ENCODE measurements around the gene ANXA2. TPM values are rescaled to one million over a fixed set of nuclear protein-coding genes. Genes with fewer than 3 reads are reported as not detected.

ANXA2 gene
- total and polyA plus RNA-seq, 10 of the 15 experiments (the other 5 are each of a cell fraction or from before 2014, with no cell fraction given) = 135 to 540 (median 281) TPM

GRCh38 chr15:60343221-60343970 lies 54.4 kb downstream of the ANXA2 start:
- no peak overlapping the region for H3K9ac ChIP-seq (ENCODE audit: control insufficient read depth, insufficient read depth, low read length)
- ATAC-seq = no peak
- no peaks in the 10 kb centered on the region for H3K79me2 ChIP-seq (ENCODE audit: control insufficient read depth, insufficient read depth, low read length)
- CTCF ChIA-PET = interaction anchor here (0.7 to 2.7 kb wide), 7 partner anchors 10 to 618 kb away, joined by 3 to 11 read pairs (median 3); no protein-coding TSS in a partner anchor
- no peak overlapping the region for H3K27ac ChIP-seq (ENCODE audit: control insufficient read depth, insufficient read depth)
- H3K36me3 ChIP-seq (ENCODE audit: control insufficient read depth in 2 of 2, insufficient read depth in 2 of 2, low read length in 1 of 2) = peaks cover 5 to 7% of the 10 kb centered on the region in 2 experiments
- intact Hi-C loops (cut with micrococcal nuclease; ENCODE audit: unreplicated experiment) (no loop called here), in situ Hi-C loops (cut with MboI) (no loop called here)
- H3K4me3 ChIP-seq = no peak overlapping the region
- H3K27me3 ChIP-seq (replicated peaks in 1 of 2; ENCODE audit: control insufficient read depth in 2 of 2, insufficient read depth in 2 of 2, low read length in 1 of 2) = no peaks in the 10 kb centered on the region
- WGBS (ENCODE audit: insufficient coverage, insufficient replicate concordance, low lambda C conversion rate, missing lambda C conversion rate) = 29% methylated on average over 5 of the region's 5 CpGs
- SMC1A ChIA-PET (ENCODE audit: uncharacterized antibody, unreplicated experiment) = interaction anchor here (1.5 kb wide), 1 partner anchor 113 kb away, joined by 3 read pairs; no protein-coding TSS in a partner anchor
- no peak for DNase-seq (ENCODE audit: low read depth, low spot score)
- POLR2A ChIA-PET = no interaction called here
- TF ChIP-seq EZH2 (IDR thresholded peaks at IDR 0.05; ENCODE audit: borderline replicate concordance, control insufficient read depth, low read depth, low read length) (no peak), CTCF (IDR thresholded peaks at IDR 0.05 in 2 of 3, conservative IDR thresholded peaks at IDR 0.05 in 1 of 3; ENCODE audit: control insufficient read depth in 2 of 3, extremely low read depth in 1 of 3, insufficient read depth in 1 of 3, low read depth in 3 of 3, low read length in 3 of 3) (no peak), MYB (IDR thresholded peaks at IDR 0.05; ENCODE audit: borderline replicate concordance, low read depth, low read length) (no peak), ZBTB33 (IDR thresholded peaks at IDR 0.05) (no peak)
- RAD21 ChIA-PET (ENCODE audit: unreplicated experiment) = interaction anchor here (1.1 kb wide), 1 partner anchor 16 kb away, joined by 3 read pairs; no protein-coding TSS in a partner anchor
- H3K4me2 ChIP-seq (ENCODE audit: control insufficient read depth, insufficient read depth) = no peak overlapping the region
- no peaks in the 10 kb centered on the region for H4K20me1 ChIP-seq (ENCODE audit: control insufficient read depth, insufficient read depth)
- no peak overlapping the region for H2AFZ ChIP-seq (ENCODE audit: control insufficient read depth, low read depth, low read length)
- H3K4me1 ChIP-seq (ENCODE audit: control insufficient read depth, insufficient read depth, low read length) = no peaks in the 10 kb centered on the region
- no TSS peak for BruUV-seq (replicated peaks)
- H3K9me3 ChIP-seq (replicated peaks; ENCODE audit: control insufficient read depth, insufficient read depth, low read length) = no peaks in the 10 kb centered on the region
- FAIRE-seq = no peak
